Pancreas (tissue), 10 donors: Measurements from ENCODE around the gene TRIM29. TPM values are rescaled to one million over a fixed set of nuclear protein-coding genes. Genes with fewer than 3 reads are reported as not detected.

Source experiments
- ATAC-seq, 4 donors: fragments of 200-7000 bp; cut with Tn5 transposase; one replicate each; pipeline versions ENCODE4 v1.8.0 to v1.9.1; 2020; ENCODE audit warnings: mild to moderate bottlenecking in 4 of 4, moderate library complexity in 4 of 4
- DNase-seq, 6 donors: peaks; one replicate each; pipeline ENCODE4 v3.0.0-alpha.2; 2020
- FAIRE-seq: peaks from 2 replicates; lab custom pipeline; 2012; peaks lifted over from hg19 to GRCh38; lab: Jason Lieb, UNC
- H3K27ac ChIP-seq, 4 donors: fragments of 200-600 bp; sonication (generic); 1 replicate in 3 of 4; 2 replicates in 1 of 4; pipeline versions ENCODE4 v1.5.0 to v1.8.0; 2020
- H3K27me3 ChIP-seq, 4 donors: fragments of 200-600 bp; one replicate each; pipeline ENCODE4 v1.8.0; 2021
- H3K36me3 ChIP-seq, 3 donors: fragments of 200-600 bp; sonication (generic) in 1 of 3; one replicate each; pipeline versions ENCODE4 v1.5.0 to v1.8.0; 2020 to 2021
- H3K4me1 ChIP-seq, 3 donors: fragments of 200-600 bp; one replicate each; pipeline ENCODE4 v1.8.0; 2021
- H3K4me3 ChIP-seq, 4 donors: fragments of 200-600 bp; sonication (generic) in 2 of 4; one replicate each; pipeline versions ENCODE4 v1.5.0 to v1.8.0; 2020 to 2021
- H3K9me3 ChIP-seq, 4 donors: fragments of 200-600 bp; one replicate each; pipeline ENCODE4 v1.8.0; 2021
- CTCF ChIP-seq, 4 donors: fragments of 200-600 bp; sonication (generic) in 3 of 4; IDR thresholded peaks; one replicate each; pipeline versions ENCODE4 v1.5.0 to v1.8.0; 2021; ENCODE audit warnings: antibody characterized with exemption in 4 of 4
- WGBS, 2 donors: extraction: QIAGEN DNeasy Blood & Tissue Kit; methylation state at CpG; one replicate each; pipeline ENCODE4 v1.1.7; 2013; 5-methylcytosine and 5-hydroxymethylcytosine counted together
- intact Hi-C, 3 donors: fragments of 100-400 bp; cut with DNase I; formaldehyde crosslinking; loops; one replicate each; pipeline versions ENCODE4 v1.11.1 to v1.14.2; 2022
- polyA plus RNA-seq, 2 donors: library from polyadenylated mRNA; stranded (reverse); fragments of 200-250 nt; gene quantifications; one replicate each; pipeline ENCODE4 v1.2.3, GENCODE V29; 2013
- total RNA-seq, 6 donors: library from RNA; stranded (reverse); fragmentation: NEBNext Ultra II Directional in 4 of 6; extraction: Animal tissue kit (Norgen Biotek cat#: 25700) in 4 of 6; gene quantifications; one replicate each; pipeline versions ENCODE4 v1.2.1 to v1.2.4, GENCODE V29; 2021 to 2023
- donor health status: healthy with polysubstance abuse.
- donor health status: DM: no; HTN: no; CAD: no; lungs with moderate emphysema.
- donor health status: DM: no; HTN: no; CAD: no.
- donor health status: control.
- donor health status: control.
- donor health status: Bipolar disorder and iron deficiency.
- donor health status: DM: yes; HTN: yes; CAD: no.
- donor health status: DM: no; HTN: no; CAD: no.
- donor health status: DM: no; HTN: no; CAD: no.
- donor health status: DM: yes; HTN: yes; CAD: no.

Gene TRIM29
- total and polyA plus RNA-seq, 8 donors: 0.38 to 1.7 (median 0.61) TPM

GRCh38 chr11:120066738-120067437 is 71.0 kb downstream of the TRIM29 start:
- Histone ChIP-seq H3K4me3 (no peak overlapping the region), H3K9me3 (no peaks in the 10 kb centered on the region), H3K36me3 (no peaks in the 10 kb centered on the region), H3K27ac (no peak overlapping the region), H3K27me3 (no peaks in the 10 kb centered on the region), H3K4me1 (no peaks in the 10 kb centered on the region)
- intact Hi-C loops: no loop called here
- no peak for ATAC-seq
- 66 to 74% methylated on average over 11 of the region's 11 CpGs for WGBS, 2 donors
- DNase-seq: no peak
- no peak for TF ChIP-seq CTCF (IDR thresholded peaks at IDR 0.05)
- FAIRE-seq: no peak

GRCh38 chr11:120065876-120066275 is 72.0 kb downstream of the TRIM29 start:
- no peak for DNase-seq
- ATAC-seq: no peak
- H3K27me3 ChIP-seq: no peaks in the 10 kb centered on the region
- no peaks in the 10 kb centered on the region for H3K36me3 ChIP-seq
- H3K4me3 ChIP-seq: no peak overlapping the region
- intact Hi-C loops: no loop called here
- no peaks in the 10 kb centered on the region for H3K4me1 ChIP-seq
- H3K9me3 ChIP-seq: no peaks in the 10 kb centered on the region
- no peak for FAIRE-seq
- H3K27ac ChIP-seq: no peak overlapping the region
- TF ChIP-seq CTCF (IDR thresholded peaks at IDR 0.05): no peak
- 56 to 61% methylated on average over 3 of the region's 3 CpGs for WGBS, 2 donors

- DNase-seq: no peak
- no peak for ATAC-seq
- Histone ChIP-seq H3K9me3 (no peaks in the 10 kb centered on the region), H3K27ac (no peak overlapping the region), H3K4me3 (no peak overlapping the region), H3K36me3 (no peaks in the 10 kb centered on the region), H3K4me1 (no peaks in the 10 kb centered on the region), H3K27me3 (no peaks in the 10 kb centered on the region)
- no peak for TF ChIP-seq CTCF (IDR thresholded peaks at IDR 0.05)
- no peak for FAIRE-seq
- 88 to 89% methylated on average over 4 of the region's 4 CpGs for WGBS, 2 donors
- intact Hi-C loops: no loop called here
Observed at GRCh38 chr11:120065176-120065575, 72.7 kb downstream of the TRIM29 start.

- intact Hi-C loops: no loop called here
- H3K27me3 ChIP-seq: no peaks in the 10 kb centered on the region
- DNase-seq (no peak), ATAC-seq (no peak), FAIRE-seq (no peak)
- no peak overlapping the region for H3K4me3 ChIP-seq
- H3K36me3 ChIP-seq: no peaks in the 10 kb centered on the region
- no peaks in the 10 kb centered on the region for H3K4me1 ChIP-seq
- H3K9me3 ChIP-seq: no peaks in the 10 kb centered on the region
- 73 to 86% methylated on average over 7 of the region's 7 CpGs for WGBS, 2 donors
- no peak for TF ChIP-seq CTCF (IDR thresholded peaks at IDR 0.05)
- H3K27ac ChIP-seq: no peak overlapping the region
Observed at GRCh38 chr11:120064341-120064740, 73.6 kb downstream of the TRIM29 start.

GRCh38 chr11:120063686-120064340 is 74.1 kb downstream of the TRIM29 start:
- no peak for FAIRE-seq
- ATAC-seq: no peak
- DNase-seq: no peak
- no peak for TF ChIP-seq CTCF (IDR thresholded peaks at IDR 0.05)
- WGBS, 2 donors: 70 to 71% methylated on average over 7 of the region's 7 CpGs
- H3K4me1 ChIP-seq: no peaks in the 10 kb centered on the region
- no peak overlapping the region for H3K27ac ChIP-seq
- no peaks in the 10 kb centered on the region for H3K27me3 ChIP-seq
- no peak overlapping the region for H3K4me3 ChIP-seq
- H3K36me3 ChIP-seq: no peaks in the 10 kb centered on the region
- H3K9me3 ChIP-seq: no peaks in the 10 kb centered on the region
- intact Hi-C loops: no loop called here
